OCI-LY3 (cell line): ENCODE data around the gene TMCC2.

Source experiments
- EZH2phosphoT487 ChIP-seq: fragments of 200-600 bp; shearing (Covaris generic); IDR thresholded peaks from 2 replicates; pipeline ENCODE4 v1.6.1; 2018; ENCODE audit warnings: antibody characterized with exemption, mixed run types, low read depth
- TF ChIP-seq, protein P1 (sequence below): fragments of 200-600, 300-600 bp; sonication (generic); IDR thresholded peaks from 2 replicates; pipeline ENCODE4 v1.5.1; 2014; ENCODE audit warnings: antibody characterized with exemption, low read length, low read depth

DNA sequence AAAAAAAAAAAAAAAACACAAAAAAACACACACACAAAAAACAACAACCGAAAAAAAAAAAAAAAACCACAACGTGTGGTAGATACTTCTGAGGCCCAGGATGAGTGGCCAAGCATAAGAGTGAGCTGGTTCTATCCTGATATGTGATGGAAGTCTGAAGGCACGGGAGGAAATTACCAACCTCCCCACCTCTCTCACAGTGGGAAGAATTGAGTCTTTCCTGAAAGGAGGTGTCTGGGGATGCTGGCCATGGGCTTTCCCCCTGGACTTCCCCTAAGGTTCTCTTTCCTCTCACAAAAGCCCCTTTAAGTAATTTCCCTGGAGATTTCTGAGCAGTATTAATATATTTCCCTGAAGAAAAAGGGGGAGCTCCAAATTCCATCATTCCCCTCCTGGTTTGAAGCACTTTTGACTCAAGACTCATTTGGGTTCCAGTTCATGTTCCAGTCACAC is 5.2 kb downstream of the TMCC2 start:
- TF ChIP-seq, protein P1, sequence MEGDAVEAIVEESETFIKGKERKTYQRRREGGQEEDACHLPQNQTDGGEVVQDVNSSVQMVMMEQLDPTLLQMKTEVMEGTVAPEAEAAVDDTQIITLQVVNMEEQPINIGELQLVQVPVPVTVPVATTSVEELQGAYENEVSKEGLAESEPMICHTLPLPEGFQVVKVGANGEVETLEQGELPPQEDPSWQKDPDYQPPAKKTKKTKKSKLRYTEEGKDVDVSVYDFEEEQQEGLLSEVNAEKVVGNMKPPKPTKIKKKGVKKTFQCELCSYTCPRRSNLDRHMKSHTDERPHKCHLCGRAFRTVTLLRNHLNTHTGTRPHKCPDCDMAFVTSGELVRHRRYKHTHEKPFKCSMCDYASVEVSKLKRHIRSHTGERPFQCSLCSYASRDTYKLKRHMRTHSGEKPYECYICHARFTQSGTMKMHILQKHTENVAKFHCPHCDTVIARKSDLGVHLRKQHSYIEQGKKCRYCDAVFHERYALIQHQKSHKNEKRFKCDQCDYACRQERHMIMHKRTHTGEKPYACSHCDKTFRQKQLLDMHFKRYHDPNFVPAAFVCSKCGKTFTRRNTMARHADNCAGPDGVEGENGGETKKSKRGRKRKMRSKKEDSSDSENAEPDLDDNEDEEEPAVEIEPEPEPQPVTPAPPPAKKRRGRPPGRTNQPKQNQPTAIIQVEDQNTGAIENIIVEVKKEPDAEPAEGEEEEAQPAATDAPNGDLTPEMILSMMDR, result no peak
- TF ChIP-seq EZH2phosphoT487, result no peak
